Effector memory CD4-positive, alpha-beta T cell (primary cell): Measurements from ENCODE around the gene OGDH.

Source experiments
- DNase-seq, 3 donors: peaks; one replicate each; pipeline ENCODE4 v3.0.0-alpha.2; 2020
- H3K27ac ChIP-seq: 2 replicates; pipeline ENCODE4 v1.7.0; 2013; ENCODE audit warnings: mild to moderate bottlenecking, low read length, moderate library complexity; ENCODE audit not compliant: insufficient read depth, poor library complexity, severe bottlenecking
- H3K27me3 ChIP-seq: replicated peaks from 2 replicates; pipeline ENCODE4 v1.7.0; 2013; ENCODE audit warnings: mild to moderate bottlenecking, low read length; ENCODE audit not compliant: insufficient read depth, control insufficient read depth, poor library complexity, severe bottlenecking
- H3K36me3 ChIP-seq: 2 replicates; pipeline ENCODE4 v1.7.0; 2013; ENCODE audit warnings: mild to moderate bottlenecking, low read length, moderate library complexity; ENCODE audit not compliant: control insufficient read depth, insufficient read depth
- H3K4me1 ChIP-seq: 2 replicates; pipeline ENCODE4 v1.7.0; 2013; ENCODE audit warnings: low read length, mild to moderate bottlenecking; ENCODE audit not compliant: control insufficient read depth, insufficient read depth, poor library complexity, severe bottlenecking
- H3K4me3 ChIP-seq: 2 replicates; pipeline ENCODE4 v1.7.0; 2013; ENCODE audit warnings: low read length, low read depth, mild to moderate bottlenecking; ENCODE audit not compliant: insufficient read depth, poor library complexity, severe bottlenecking
- H3K9me3 ChIP-seq: 2 replicates; pipeline ENCODE4 v1.7.0; 2013; ENCODE audit warnings: mild to moderate bottlenecking, low read length, moderate library complexity; ENCODE audit not compliant: control insufficient read depth

Gene OGDH

DNA sequence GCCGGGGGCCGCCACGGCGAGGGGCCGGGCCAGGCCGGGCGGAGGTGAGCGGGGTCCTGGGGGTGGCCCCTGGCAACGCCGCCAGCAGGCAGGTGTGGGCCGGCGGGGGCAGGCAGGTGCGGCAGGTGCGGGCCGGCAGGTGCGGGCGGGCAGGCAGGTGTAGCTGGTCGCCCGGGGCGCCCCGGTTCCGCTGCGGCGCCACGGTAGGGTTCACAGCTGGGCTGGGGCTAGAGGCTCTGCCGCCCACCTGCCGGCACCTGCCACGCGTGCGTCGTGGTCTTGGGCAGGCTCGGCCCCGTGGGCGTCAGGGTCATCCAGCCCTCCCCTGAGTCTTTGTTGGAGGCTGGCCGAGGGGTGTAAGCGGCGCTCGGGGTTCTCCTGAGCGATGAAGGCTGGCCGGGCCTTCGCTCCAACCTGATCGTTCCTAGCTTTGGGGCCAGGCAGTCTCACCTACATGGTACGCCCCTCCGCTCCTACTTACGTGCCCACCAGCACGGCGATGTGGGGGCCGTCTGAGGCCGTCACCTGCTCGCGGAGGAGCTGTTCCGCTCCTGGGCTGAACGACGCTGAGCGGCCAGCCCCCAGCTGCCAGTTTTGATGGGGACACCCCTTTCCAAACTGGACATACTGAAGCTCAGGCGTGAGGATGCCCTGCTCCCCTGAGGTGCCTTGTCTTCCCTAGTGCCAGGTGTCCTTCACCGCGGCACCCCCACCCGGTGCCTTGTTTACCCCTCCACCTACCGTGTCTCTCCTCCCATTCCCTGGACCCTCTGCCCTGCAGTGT lies 142.7 kb downstream of the OGDH start:
- H3K36me3 ChIP-seq, result no peaks in the 10 kb centered on the region
- peaks cover 31% of the 10 kb centered on the region for H3K4me1 ChIP-seq
- peak overlapping the region; percentile 86 for H3K27ac ChIP-seq
- H3K9me3 ChIP-seq, result no peaks in the 10 kb centered on the region
- H3K27me3 ChIP-seq, result no peaks in the 10 kb centered on the region
- H3K4me3 ChIP-seq, result peak overlapping the region; percentile 89
- no peak for DNase-seq

DNA sequence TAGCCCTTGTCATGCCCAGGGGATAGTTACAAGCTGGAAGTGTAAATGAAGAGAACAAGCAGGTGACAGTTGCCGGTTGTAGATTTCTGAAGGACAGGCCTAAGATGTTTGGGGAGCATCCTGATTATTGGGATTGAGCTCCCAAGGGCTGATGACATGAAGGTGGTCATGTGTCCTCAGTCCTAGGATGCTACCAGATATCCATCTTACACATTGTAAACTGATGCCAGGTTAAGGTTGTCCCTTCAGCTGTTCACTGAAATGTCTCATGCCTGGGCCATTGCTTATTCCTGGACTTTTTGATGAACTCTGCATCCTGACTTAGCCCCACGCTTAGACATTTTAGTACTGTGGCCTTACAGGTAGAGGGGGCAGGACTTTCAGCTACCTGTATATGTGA lies 143.6 kb downstream of the OGDH start:
- Histone ChIP-seq H3K9me3 (no peaks in the 10 kb centered on the region), H3K4me3 (peak overlapping the region; percentile 89), H3K27ac (peak overlapping the region; percentile 86), H3K36me3 (no peaks in the 10 kb centered on the region), H3K27me3 (no peaks in the 10 kb centered on the region), H3K4me1 (peaks cover 34% of the 10 kb centered on the region)
- DNase-seq, result no peak

DNA sequence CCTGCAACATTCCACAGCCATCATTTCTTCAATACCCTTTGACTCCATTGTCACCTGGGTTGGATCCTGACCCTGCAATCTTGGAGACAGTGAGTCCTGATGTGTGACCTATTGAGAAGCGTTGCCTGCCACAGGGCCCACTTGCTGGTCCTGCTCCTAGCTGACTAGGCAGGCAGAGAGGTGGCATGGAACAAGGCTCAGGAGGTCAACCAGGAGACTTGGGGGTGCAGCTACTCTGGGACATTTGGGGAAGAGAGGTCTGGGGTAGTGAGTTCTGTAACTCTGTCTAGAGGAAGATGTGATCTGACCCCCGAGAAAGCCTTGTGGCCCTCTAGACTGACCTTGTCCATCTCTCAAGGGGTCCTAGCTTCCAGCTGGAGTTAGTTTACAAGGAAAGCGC lies 144.0 kb downstream of the OGDH start:
- Histone ChIP-seq H3K27me3 (no peaks in the 10 kb centered on the region), H3K27ac (peak overlapping the region; percentile 86), H3K4me1 (peaks cover 34% of the 10 kb centered on the region), H3K9me3 (no peaks in the 10 kb centered on the region), H3K4me3 (peak overlapping the region; percentile 26), H3K36me3 (no peaks in the 10 kb centered on the region)
- no peak for DNase-seq

DNA sequence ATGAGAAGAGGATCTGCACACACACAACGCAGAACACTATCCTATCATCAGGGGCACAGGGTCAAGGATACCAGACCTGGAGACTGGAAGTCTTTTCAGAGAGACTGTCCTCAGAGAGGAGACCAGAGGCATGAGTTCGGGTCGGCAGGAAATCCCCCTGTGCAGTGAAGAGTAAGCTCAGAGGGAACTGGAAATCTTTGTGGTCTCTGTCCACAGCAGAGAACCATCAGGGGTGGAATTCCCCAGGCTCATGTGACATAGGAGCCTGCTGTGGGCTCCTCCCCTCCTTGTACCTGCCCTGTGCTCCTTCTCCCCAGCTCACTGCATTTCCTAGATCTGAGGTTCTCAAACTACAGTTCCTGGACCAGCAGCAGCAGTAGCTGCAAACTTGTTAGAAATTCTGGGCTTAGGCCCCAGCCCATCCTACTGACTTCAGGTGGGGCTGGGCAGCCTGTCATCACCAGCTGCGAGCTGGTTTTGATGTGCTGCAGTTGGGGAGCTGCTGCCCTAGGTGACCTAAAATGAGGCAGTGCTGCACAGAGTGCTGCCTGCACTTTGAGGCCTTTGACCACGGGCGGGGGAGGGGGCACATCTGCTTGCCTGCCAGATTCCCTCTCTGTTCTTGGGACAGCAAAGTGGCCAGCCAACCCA lies 144.6 kb downstream of the OGDH start:
- H3K36me3 ChIP-seq, result no peaks in the 10 kb centered on the region
- peak; percentile 55 to 68 (median 61) for DNase-seq
- H3K27ac ChIP-seq, result peak overlapping the region; percentile 86
- no peaks in the 10 kb centered on the region for H3K9me3 ChIP-seq
- peaks cover 34% of the 10 kb centered on the region for H3K4me1 ChIP-seq
- H3K4me3 ChIP-seq, result peak overlapping the region; percentile 26
- H3K27me3 ChIP-seq, result no peaks in the 10 kb centered on the region

DNA sequence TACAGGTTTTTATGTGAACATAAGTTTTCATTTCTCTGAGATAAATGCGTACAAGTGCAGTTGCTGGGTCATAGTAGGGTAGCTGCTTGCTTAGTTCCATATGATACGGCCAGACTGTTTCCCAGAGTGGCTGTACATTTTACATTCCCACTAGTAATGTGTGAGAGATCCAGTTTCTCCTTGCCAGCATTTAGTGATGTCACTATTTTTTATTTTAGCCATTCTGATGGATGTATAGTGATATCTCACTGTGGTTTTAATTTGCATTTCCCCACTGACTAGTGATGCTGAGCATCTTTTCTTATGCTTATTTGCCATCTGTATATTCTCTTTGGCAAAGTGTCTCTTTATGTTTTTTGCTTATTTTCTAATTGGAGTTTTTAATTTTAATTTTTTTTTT lies 146.4 kb downstream of the OGDH start:
- Histone ChIP-seq H3K27me3 (no peaks in the 10 kb centered on the region), H3K4me1 (peaks cover 37% of the 10 kb centered on the region), H3K36me3 (peaks cover 14% of the 10 kb centered on the region), H3K9me3 (no peaks in the 10 kb centered on the region), H3K27ac (no peak overlapping the region), H3K4me3 (no peak overlapping the region)
- DNase-seq, result no peak

DNA sequence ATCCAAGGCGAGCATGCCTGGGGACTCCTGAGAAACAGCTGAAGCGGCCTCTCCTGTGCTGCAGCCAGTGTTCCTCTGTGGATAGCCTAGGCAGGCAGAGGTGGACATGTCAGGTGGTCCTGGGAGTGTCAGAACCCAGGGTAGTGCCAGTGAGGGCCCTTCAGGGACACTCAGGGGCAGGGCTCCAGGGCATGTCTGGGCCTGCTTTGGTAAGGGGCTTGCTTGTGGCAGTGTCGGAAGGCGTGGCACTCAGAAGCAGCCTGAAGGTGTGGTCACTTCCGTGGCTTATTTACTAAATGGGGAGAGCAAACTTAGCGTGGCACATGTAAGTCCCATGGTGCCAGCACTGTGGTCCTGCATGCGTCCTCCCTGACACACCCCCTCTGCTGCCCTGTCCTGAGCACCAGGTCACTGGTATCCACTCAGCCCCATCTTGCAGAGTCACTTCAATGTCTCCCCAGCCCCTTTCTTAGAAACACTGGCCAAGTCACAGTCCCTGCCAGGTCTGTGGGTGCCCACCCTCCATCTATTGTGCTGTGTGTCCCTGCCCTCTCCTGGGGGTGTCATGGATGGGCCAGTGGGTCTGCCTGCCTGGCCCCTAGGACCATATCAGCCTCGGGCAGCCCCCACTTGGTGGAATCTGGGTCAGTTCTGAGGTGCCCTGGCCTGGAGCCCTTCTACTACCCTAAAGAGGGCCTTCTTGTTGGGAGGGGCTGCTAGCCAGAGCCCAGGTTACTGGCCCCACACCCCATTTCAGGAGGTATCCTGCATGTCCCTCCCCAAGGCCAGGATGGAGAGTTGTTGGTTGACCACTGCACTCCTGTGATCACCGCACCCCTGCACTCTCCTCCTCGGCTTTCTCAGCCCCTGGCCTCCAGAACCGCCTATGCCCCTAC lies 148.6 kb downstream of the OGDH start:
- Histone ChIP-seq H3K27ac (no peak overlapping the region), H3K9me3 (no peaks in the 10 kb centered on the region), H3K4me3 (no peak overlapping the region), H3K36me3 (peaks cover 29% of the 10 kb centered on the region), H3K4me1 (peaks cover 31% of the 10 kb centered on the region), H3K27me3 (no peaks in the 10 kb centered on the region)
- no peak for DNase-seq

DNA sequence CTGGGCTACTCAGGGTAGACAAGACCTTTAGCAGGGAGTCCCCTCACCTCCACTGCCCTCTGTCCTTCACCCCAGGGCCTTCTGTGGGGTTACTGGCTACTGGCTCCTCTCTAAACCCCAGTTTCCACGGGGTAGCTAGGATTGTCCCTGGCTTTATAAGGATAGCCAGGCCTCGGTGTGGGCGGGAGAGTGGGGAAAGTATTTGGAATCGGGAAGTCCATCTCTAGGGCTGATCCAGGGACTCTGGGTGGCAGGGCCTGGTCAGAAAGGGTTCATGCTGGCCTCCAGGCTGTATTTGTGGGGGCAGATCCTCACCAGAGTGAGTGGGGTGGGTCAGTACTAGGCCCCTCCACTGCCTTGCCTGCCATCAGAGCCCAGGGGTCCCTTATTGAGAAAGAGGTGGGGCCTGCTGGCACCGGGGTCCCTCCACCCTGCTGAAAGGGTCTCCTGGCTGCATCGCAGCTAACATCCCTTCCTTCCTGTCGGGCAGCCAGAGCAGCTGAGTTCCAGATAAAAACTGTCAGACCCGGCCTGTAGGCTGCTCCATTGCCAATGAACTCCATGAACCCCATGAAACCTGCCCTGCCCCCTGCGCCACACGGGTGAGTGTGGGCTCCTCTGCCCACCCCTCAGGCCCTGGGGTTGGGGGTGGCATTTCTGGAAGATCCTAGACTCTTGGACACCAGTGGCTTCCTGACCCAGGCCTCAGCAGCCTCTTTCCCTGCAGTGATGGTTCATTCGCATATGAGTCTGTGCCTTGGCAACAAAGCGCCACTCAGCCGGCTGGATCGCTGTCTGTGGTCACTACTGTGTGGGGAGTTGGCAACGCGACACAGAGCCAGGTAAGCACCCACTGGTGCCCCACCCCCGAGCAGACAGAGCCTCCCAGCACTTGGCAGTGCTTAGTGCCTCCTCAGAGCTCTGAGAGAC lies 149.5 kb downstream of the OGDH start:
- no peak for DNase-seq
- peaks cover 39% of the 10 kb centered on the region for H3K36me3 ChIP-seq
- no peaks in the 10 kb centered on the region for H3K9me3 ChIP-seq
- H3K4me3 ChIP-seq, result no peak overlapping the region
- H3K27ac ChIP-seq, result no peak overlapping the region
- H3K27me3 ChIP-seq, result no peaks in the 10 kb centered on the region
- peaks cover 22% of the 10 kb centered on the region for H3K4me1 ChIP-seq

DNA sequence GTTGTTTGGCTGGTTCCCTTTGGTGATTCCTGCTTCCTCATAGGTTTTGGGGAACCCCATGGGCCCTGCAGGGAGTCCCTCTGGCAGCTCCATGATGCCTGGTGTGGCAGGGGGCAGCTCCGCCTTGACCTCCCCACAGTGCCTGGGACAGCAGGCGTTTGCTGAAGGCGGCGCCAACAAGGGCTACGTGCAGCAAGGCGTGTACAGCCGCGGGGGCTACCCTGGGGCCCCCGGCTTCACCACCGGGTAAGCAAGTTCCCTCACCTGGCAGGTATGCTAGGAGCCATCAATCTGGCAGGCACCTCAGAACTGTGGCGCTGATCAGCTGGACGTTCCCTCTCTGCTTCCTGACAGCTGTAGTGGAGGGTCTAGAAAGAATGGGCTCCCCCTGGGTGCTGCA lies 150.5 kb downstream of the OGDH start:
- no peaks in the 10 kb centered on the region for H3K27me3 ChIP-seq
- no peak for DNase-seq
- H3K27ac ChIP-seq, result no peak overlapping the region
- peaks cover 14% of the 10 kb centered on the region for H3K4me1 ChIP-seq
- H3K4me3 ChIP-seq, result no peak overlapping the region
- peaks cover 46% of the 10 kb centered on the region for H3K36me3 ChIP-seq
- H3K9me3 ChIP-seq, result no peaks in the 10 kb centered on the region

DNA sequence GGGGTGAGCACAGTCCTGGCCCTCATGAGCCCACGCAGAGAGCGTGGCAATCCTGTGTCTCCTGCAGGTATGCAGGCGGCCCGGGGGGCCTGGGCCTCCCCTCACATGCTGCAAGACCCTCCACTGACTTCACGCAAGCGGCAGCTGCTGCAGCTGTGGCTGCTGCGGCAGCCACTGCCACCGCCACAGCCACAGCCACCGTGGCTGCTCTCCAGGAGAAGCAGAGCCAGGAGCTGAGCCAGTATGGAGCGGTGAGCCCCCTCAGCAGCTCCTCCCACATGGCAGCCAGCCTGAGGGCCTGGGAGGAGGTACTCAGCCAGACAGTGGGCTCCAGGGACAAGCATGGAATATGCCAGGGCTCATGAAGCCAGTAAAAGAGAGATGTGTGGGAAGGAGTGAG lies 150.9 kb downstream of the OGDH start:
- DNase-seq, result no peak
- H3K27me3 ChIP-seq, result no peaks in the 10 kb centered on the region
- H3K4me1 ChIP-seq, result peaks cover 14% of the 10 kb centered on the region
- peaks cover 50% of the 10 kb centered on the region for H3K36me3 ChIP-seq
- H3K9me3 ChIP-seq, result no peaks in the 10 kb centered on the region
- no peak overlapping the region for H3K4me3 ChIP-seq
- H3K27ac ChIP-seq, result no peak overlapping the region
